Globus pallidus (tissue), 1 donor: ENCODE measurements around the gene HOXB5.

ENCODE experiments used
- DNase-seq: peaks from one replicate; pipeline ENCODE4 v3.0.0-alpha.2; 2015; ENCODE audit warnings: low spot score

The HOXB5 gene

DNA sequence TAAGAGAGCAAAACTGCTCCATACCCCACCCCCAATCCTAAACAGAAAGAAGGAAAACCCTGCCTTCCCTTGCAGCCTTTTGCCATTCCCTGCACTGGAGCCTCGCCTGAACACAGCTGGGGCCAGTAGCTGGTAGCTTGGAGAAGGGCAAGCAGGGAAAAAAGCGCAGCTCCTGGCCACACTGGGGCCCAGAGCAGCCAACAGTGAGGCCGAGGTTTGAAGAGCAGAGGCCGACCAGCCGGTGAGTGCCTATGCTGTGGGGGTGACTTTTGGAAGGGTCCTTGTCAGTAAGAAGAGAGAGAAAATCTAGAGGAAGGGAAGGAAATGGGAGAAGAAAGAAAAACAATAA, 35.8 kb upstream of the HOXB5 start:
- no peak for DNase-seq

GRCh38 chr17:48628649-48629410, 35.3 kb upstream of the HOXB5 start:
- DNase-seq, result no peak

GRCh38 chr17:48627623-48628521, 34.3 kb upstream of the HOXB5 start:
- no peak for DNase-seq

DNA sequence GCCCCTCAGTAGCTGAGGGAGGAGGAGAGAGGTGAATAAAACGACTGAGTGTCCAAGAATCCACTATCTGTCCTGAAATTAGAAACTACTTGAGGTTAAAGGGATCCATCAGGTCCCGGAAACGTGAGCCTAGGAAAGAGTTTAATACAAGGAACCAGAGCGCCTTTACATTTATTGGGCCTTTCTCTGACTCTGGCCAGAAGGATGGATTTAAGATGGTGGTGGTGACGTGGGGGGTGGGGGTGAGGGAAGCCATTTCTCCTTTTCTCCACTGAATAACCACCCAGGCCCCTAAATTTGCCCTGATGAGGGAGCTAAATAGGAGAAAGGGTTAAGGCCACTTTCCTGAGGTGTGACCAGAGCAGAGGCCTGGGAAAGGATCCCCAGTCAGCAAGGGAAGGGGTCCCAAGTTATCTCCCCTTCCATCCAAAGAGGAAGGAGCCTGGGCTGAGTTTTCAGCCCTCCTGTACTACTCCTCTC, 33.6 kb upstream of the HOXB5 start:
- DNase-seq, result no peak

DNA sequence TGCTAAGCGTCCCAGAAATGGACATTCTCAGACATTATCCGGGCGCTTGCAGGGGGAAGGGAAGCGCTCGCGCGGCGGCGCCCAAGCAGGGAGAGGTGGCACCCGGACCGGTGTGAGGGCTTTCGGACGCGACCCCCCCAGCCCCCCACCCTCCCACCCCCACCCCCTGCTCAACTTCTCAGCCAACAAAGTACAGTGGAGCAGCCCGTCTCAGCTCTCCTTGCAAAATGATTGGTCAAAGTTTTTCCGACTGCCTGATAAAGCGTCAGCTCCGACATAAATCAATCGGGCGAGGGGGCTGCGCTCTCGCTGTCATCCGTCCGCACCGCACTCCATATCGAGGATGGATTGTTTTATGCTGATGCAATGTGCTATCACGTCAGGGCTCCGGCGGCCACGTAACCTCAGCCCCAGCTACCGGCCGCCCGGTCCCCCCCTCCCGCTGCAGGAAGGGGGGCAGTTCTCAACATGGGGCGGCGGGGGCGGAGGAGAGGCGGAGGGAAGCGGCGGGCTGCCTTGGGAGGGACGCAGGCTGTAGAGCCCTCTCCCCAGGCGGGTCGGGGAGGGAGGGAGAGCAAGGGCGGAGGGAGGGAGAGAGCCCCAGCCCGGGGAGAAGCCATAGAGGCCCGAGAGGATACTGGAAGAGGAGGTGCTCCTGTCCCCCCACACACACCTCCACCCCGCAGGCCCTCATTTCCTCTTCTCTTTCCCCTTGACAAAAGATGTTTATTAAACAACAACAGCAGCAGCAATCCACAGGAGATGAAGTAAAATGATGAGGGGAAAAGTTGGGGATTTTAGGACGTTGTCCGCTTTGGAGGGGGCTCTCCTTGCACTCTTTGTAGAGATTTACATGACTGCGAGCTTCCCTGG, 32.9 kb upstream of the HOXB5 start, which contains the start of gene HOXB9:
Gene HOXB9 (minus strand): TSS at position 114 of the 873 bp plus-strand sequence. CDS start 89 bp downstream, at position 25.
- DNase-seq, result no peak

GRCh38 chr17:48625495-48626244, 32.1 kb upstream of the HOXB5 start:
- DNase-seq, result no peak

DNA sequence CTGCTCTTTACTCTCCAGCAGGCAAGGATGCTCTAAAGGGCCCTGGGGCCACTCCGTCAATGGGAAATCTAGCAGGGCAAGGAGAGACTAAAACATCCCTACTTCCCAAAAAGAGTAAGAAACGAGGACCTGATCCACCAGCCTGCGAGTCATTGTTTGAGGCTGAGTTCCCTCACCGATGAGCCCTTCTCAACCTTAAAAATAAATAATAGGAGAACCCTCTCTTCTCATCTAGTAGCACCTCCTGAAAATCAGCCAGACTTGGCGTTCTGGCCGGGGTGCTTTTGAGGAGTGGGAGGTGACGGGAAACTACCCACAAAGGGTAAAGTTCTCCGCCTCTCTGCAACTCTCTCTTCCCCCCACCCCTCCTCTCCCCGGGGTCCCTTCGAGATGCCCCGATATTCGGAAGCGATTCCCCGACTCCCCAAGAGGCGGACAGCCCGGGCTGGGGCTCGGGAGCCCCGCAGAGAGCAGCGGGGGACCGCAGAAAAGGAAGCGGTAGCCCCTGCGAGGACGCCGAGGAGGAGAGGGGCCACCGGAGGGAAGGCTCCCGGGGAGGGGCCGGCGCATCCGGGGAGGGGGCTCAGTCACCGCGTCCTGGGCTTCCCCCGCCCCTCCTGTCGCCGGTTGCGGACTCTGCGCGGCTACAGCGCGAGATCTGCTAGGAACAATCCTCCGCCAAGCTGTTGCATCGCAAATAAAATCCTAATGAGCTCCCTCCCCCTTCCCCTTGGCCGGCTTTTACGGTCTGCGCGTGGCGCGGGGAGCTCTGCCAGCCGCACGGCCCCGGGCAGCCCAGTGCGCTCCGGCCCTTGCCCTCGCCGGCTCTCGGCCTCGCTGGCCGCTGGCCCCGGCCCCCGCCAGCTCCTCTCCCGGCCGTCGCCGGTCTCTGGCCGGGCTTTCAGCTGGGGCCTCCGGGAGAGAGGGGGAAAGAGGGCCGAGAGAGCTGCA, 31.2 kb upstream of the HOXB5 start:
- no peak for DNase-seq

DNA sequence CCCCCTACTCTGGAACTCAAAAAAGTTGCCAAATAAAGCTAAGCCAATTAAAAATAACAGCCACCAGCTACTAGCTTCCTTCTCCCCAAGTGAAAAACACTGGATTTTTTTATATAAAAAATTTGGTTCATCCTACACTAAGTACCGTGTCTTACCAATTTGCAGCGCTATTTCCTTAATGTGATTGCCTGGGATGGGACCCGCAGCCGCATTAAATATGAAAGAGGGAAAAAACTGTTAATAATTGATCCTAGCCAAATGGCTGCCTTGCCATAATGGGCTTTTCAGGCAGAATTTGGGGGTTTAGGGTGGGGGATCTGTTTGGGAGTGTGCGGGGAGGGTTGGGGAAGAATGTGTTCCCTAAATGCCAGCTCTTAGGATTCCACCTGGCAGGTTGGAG, 30.5 kb upstream of the HOXB5 start:
- DNase-seq, result no peak

- no peak for DNase-seq
Observed at GRCh38 chr17:48623583-48623982, 30.0 kb upstream of the HOXB5 start.

DNA sequence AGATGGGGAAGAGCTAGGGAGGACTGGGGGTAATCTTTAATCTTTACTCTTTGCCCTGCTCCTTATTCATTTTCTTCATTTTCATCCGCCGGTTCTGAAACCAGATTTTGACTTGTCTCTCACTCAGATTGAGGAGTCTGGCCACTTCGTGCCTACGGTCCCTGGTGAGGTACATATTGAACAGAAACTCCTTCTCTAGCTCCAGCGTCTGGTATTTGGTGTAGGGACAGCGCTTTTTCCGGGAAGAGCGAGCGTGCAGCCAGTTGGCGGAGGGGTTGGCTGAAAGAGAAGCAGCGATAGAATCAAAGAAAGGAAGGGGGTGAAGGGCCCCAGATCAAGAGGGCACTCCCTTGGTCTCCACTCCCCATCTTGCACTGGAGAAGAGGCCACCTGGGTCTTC, 29.3 kb upstream of the HOXB5 start:
- DNase-seq, result no peak

- DNase-seq, result no peak
Observed at GRCh38 chr17:48621410-48622392, 28.1 kb upstream of the HOXB5 start.

- DNase-seq, result no peak
Observed at GRCh38 chr17:48620461-48621139, 27.0 kb upstream of the HOXB5 start.

DNA sequence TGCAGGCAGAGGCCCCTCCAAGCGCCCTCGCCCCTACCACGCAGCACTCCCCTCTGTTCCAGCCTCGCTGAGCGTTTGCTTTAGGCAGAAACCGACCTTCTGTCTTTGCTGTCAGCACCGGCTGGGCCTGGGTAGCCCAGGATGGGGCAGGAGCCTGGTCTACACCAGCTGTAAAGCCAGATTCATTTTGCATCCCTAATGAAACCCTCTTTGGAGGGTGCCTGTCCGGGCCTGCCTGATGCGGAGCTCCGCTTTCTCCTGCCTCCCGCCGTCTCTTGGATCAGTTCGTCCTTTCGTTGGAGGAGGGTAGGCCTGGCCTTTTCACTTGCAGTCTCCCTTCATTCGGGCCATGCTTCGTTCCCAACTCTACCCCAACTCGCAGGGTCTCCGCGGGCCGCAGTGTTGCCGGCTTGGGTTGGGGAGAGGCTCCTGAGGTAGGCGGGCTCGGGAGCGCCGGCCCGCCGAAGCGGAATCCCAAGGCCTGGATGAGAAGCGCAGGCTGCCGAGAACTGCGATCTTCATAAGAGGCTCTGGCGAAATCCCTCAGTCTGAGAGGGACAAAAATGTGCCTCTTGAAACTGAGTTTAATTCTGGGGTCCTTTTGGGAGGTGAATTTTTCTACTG, 26.4 kb upstream of the HOXB5 start:
- no peak for DNase-seq

DNA sequence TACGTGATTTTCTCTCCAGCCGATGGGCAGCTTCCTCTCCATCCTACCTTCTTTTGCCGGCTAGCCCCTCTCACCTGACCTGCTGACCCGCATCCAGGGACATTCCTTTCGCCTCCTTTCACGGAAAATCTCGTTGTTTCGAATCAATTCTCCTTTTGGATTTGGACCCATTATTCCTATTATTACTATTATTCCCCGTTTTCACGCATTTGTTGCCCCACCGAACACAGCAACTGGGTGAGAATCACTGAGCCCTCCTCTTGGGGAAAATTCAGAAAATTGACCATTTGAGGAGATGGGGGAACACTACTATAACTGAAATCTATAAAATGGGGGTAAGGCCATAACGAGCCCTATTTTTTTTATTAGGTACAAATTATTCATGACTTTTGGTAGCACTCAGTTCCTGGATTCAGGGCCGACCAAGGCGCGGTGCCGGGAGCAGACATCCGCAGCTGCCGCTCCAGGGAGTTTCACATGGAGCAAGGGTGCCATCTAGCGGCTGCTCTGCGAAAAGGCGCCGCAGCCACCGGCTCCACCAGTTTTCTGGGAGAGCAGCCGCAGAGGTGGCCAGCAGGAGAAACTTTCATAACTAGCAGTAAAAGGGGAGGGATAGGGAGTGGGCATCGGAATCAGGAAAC, 24.8 kb upstream of the HOXB5 start:
- DNase-seq, result peak; percentile 63

DNA sequence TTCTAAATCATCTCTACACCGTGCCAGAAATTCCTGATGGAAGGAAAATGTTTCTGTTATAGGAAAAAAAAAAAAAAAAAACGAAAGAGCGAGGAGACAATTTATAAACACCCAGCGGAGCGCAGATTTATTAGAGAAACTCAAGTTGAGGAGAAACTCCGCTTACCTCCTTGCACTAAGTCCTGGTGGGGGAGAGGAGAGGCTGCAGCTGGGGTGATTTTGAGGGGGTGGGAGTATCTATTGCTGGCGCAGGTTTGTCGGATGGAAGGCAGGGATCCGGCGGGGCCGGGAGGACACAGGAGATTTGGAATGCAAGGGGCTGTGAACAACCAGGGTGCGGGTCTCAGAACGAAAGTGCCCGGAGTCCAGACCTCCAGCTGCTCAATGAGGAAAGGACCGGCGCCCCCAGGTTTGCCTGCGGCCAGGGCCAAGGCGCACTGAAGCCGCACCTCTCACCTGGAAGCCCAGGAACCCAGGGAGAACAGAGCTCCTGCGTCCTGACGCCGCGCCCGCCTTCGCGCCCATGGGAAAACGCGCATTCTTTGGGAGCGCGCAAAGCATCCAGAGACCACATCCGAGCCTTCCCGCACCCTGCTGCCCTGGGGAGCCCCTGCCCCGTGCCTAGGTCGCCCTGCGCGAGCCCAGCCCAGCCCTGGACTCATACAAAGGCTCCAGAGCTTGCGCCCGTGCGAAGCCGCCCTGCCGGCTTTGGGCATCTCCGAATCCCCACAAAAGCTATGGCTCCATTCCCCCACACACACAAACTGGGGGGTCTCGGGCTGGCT, 24.1 kb upstream of the HOXB5 start:
- DNase-seq, result no peak

- no peak for DNase-seq
Observed at GRCh38 chr17:48616717-48617470, 23.3 kb upstream of the HOXB5 start.
